Adrenal gland (tissue), 19 donors: Measurements from ENCODE around the gene MICU2. TPM values are rescaled to one million over a fixed set of nuclear protein-coding genes. Genes with fewer than 3 reads are reported as not detected.

Experiments used
- DNase-seq, 7 donors: peaks; one replicate each; pipeline ENCODE4 v3.0.0-alpha.2; 2019 to 2020
- H3K27ac ChIP-seq, 5 donors: fragments of 200-600 bp; sonication (generic) in 4 of 5; 1 replicate in 3 of 5; 2 replicates in 2 of 5; pipeline versions ENCODE4 v1.5.1 to v1.8.0; 2016 to 2020; ENCODE audit warnings: mild to moderate bottlenecking in 1 of 5
- H3K27me3 ChIP-seq: fragments of 200-600 bp; 2 replicates; pipeline ENCODE4 v1.8.0; 2021
- H3K36me3 ChIP-seq, 2 donors: fragments of 200-600 bp; replicated peaks in 1 of 2; 1 replicate in 1 of 2; 2 replicates in 1 of 2; pipeline versions ENCODE4 v1.5.1 to v1.8.0; 2018 to 2022
- H3K4me1 ChIP-seq, 2 donors: fragments of 200-600 bp; replicated peaks in 1 of 2; 1 replicate in 1 of 2; 2 replicates in 1 of 2; pipeline versions ENCODE4 v1.5.1 to v1.8.0; 2018 to 2021
- H3K4me3 ChIP-seq, 4 donors: fragments of 200-600 bp; sonication (generic) in 3 of 4; one replicate each; pipeline ENCODE4 v1.5.1; 2016 to 2018
- H3K9me3 ChIP-seq, 3 donors: fragments of 200-600 bp; sonication (generic) in 1 of 3; replicated peaks in 1 of 3; 1 replicate in 2 of 3; 2 replicates in 1 of 3; pipeline versions ENCODE4 v1.5.1 to v1.8.0; 2016 to 2021
- POLR2A ChIP-seq, 2 donors: fragments of 450-650 bp; IDR thresholded peaks; one replicate each; pipeline ENCODE4 v1.6.1; 2017; ENCODE audit warnings: antibody characterized with exemption in 2 of 2, mild to moderate bottlenecking in 2 of 2, moderate library complexity in 1 of 2
- WGBS, 4 donors: extraction: QIAGEN DNeasy Blood & Tissue Kit in 2 of 4; methylation state at CpG; one replicate each; pipeline versions ENCODE4 v1.1.5 to v1.1.7; 2013 to 2017; 5-methylcytosine and 5-hydroxymethylcytosine counted together
- intact Hi-C, 2 donors: fragments of 100-400 bp; cut with DNase I; formaldehyde crosslinking; loops; one replicate each; pipeline versions ENCODE4 v1.14.1 to v1.15.0; 2022 to 2023
- long read RNA-seq, 10 donors: library from polyadenylated mRNA in 3 of 10; unstranded in 2 of 10; stranded (forward) in 1 of 10; transcript quantifications; one replicate each; pipeline ENCODE4 v2.0.0 and lab custom pipeline, GENCODE V29; 2021 to 2026
- polyA plus RNA-seq, 3 donors: library from polyadenylated mRNA; stranded (reverse); fragments of 200-250 nt in 2 of 3; fragments of 350-450 nt in 1 of 3; fragmentation: Illumina TruSeq in 1 of 3; extraction: RNeasy Lipid Tissue Mini Kit (QIAGEN cat#74804) in 1 of 3; gene quantifications; one replicate each; pipeline ENCODE4 v1.2.3, GENCODE V29; 2013 to 2014
- total RNA-seq, 9 donors: library from RNA; depleted of rRNA in 4 of 9; stranded (reverse); fragments of >200 nt in 4 of 9; fragments of 120-200 nt in 1 of 9; fragmentation: NEBNext Ultra II Directional in 1 of 9; extraction: Animal tissue kit (Norgen Biotek cat#: 25700) in 1 of 9; gene quantifications; one replicate each; pipeline versions ENCODE4 v1.1.0 to v1.2.4, GENCODE V29; 2013 to 2023
- TF ChIP-seq, protein P1 (sequence below), 6 experiments: fragments of 450-650 bp in 4 of 6; fragments of 200-600 bp in 2 of 6; sonication (generic) in 1 of 6; IDR thresholded peaks; 1 replicate in 5 of 6; 2 replicates in 1 of 6; pipeline versions ENCODE4 v1.5.1 to v1.8.0; 2016 to 2021; ENCODE audit warnings: antibody characterized with exemption in 6 of 6, mild to moderate bottlenecking in 2 of 6, moderate library complexity in 1 of 6
- donor health status: healthy with polysubstance abuse.
- donor health status: Bipolar disorder and iron deficiency.
- donor health status: DM: yes; HTN: yes; CAD: no.
- donor health status: DM: no; HTN: no; CAD: no.
- donor health status: DM: no; HTN: no; CAD: no.
- donor health status: DM: yes; HTN: yes; CAD: no.

The MICU2 gene
- 100 to 1,000 TPM in 2 of 9 donors, 10 to 100 TPM in 7; 39.7 to 157 (median 56.4) TPM for total RNA-seq
- 100 to 1,000 TPM in 1 of 3 donors, 10 to 100 TPM in 2; 42.7 to 112 (median 62.9) TPM for polyA plus RNA-seq
- long read RNA-seq, donor 1, transcript MICU2-201 (12 exons, 1,920 nt) = major isoform, 21 of 33 reads
- long read RNA-seq, donor 1, partial matches to known transcripts = 10 of 33 reads
- long read RNA-seq, donor 1, other reads (novel, unspliced or antisense) = 0 of 33 reads
- long read RNA-seq, donor 2, transcript MICU2-201 (12 exons, 1,920 nt) = major isoform, 13 of 14 reads
- long read RNA-seq, donor 2, partial matches to known transcripts = 0 of 14 reads
- long read RNA-seq, donor 2, other reads (novel, unspliced or antisense) = 0 of 14 reads
- long read RNA-seq, donor 3, transcript MICU2-201 (12 exons, 1,920 nt) = major isoform, 16 of 19 reads
- long read RNA-seq, donor 3, partial matches to known transcripts = 0 of 19 reads
- long read RNA-seq, donor 3, other reads (novel, unspliced or antisense) = 0 of 19 reads
- long read RNA-seq, donor 4, transcript MICU2-201 (12 exons, 1,920 nt) = major isoform, 46 of 51 reads
- long read RNA-seq, donor 4, partial matches to known transcripts = 1 of 51 reads
- long read RNA-seq, donor 4, other reads (novel, unspliced or antisense) = 4 of 51 reads
- long read RNA-seq, donor 5, transcript MICU2-201 (12 exons, 1,920 nt) = major isoform, 86 of 96 reads
- long read RNA-seq, donor 5, partial matches to known transcripts = 3 of 96 reads
- long read RNA-seq, donor 5, other reads (novel, unspliced or antisense) = 7 of 96 reads
- long read RNA-seq, donor 6, transcript MICU2-201 (12 exons, 1,920 nt) = major isoform, 15 of 24 reads
- long read RNA-seq, donor 6, partial matches to known transcripts = 6 of 24 reads
- long read RNA-seq, donor 6, other reads (novel, unspliced or antisense) = 3 of 24 reads
- long read RNA-seq, donor 7, transcript MICU2-201 (12 exons, 1,920 nt) = major isoform, 8 of 9 reads
- long read RNA-seq, donor 7, partial matches to known transcripts = 0 of 9 reads
- long read RNA-seq, donor 7, other reads (novel, unspliced or antisense) = 0 of 9 reads
- long read RNA-seq, donor 8, transcript MICU2-201 (12 exons, 1,920 nt) = major isoform, 35 of 37 reads
- long read RNA-seq, donor 8, partial matches to known transcripts = 0 of 37 reads
- long read RNA-seq, donor 8, other reads (novel, unspliced or antisense) = 0 of 37 reads
- long read RNA-seq, donor 9, transcript MICU2-201 (12 exons, 1,920 nt) = major isoform, 23 of 23 reads
- long read RNA-seq, donor 9, partial matches to known transcripts = 0 of 23 reads
- long read RNA-seq, donor 9, other reads (novel, unspliced or antisense) = 0 of 23 reads
- long read RNA-seq, donor 10, transcript MICU2-201 (12 exons, 1,920 nt) = major isoform, 6 of 6 reads
- long read RNA-seq, donor 10, partial matches to known transcripts = 0 of 6 reads
- long read RNA-seq, donor 10, other reads (novel, unspliced or antisense) = 0 of 6 reads

- DNase-seq = peak; percentile 92 to 97 (median 95)
- Histone ChIP-seq H3K9me3 (no peaks in the 10 kb centered on the region), H3K4me3 (peak within 1 kb of the TSS; percentile 52 to 96 (median 60)), H3K27ac (peak within 1 kb of the TSS; percentile 93 to 97 (median 96)), H3K4me1 (peaks cover 0 to 20% of the 10 kb centered on the region in 2 donors), H3K36me3 (no peaks in the 10 kb centered on the region), H3K27me3 (peaks cover 2% of the 10 kb centered on the region)
- intact Hi-C loops = no loop called here
- 0 to 1% (median 0%) methylated on average over 23 to 77 of the region's 77 CpGs for WGBS, 4 donors
- peak; percentile 97 to 98 for TF ChIP-seq POLR2A (IDR thresholded peaks at IDR 0.05)
- TF ChIP-seq, protein P1, sequence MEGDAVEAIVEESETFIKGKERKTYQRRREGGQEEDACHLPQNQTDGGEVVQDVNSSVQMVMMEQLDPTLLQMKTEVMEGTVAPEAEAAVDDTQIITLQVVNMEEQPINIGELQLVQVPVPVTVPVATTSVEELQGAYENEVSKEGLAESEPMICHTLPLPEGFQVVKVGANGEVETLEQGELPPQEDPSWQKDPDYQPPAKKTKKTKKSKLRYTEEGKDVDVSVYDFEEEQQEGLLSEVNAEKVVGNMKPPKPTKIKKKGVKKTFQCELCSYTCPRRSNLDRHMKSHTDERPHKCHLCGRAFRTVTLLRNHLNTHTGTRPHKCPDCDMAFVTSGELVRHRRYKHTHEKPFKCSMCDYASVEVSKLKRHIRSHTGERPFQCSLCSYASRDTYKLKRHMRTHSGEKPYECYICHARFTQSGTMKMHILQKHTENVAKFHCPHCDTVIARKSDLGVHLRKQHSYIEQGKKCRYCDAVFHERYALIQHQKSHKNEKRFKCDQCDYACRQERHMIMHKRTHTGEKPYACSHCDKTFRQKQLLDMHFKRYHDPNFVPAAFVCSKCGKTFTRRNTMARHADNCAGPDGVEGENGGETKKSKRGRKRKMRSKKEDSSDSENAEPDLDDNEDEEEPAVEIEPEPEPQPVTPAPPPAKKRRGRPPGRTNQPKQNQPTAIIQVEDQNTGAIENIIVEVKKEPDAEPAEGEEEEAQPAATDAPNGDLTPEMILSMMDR (IDR thresholded peaks at IDR 0.05) = peak in 4 of 6 experiments; percentile 22 to 49 (median 38)
These were observed at the start of gene MICU2 for GRCh38 chr13:21603531-21604448. TSS of gene MICU2 (minus strand) at chr13:21604170. CDS start at chr13:21604148, 22 bp downstream.

- no peak overlapping the region for H3K4me3 ChIP-seq
- intact Hi-C loops = no loop called here
These were observed 37.7 kb upstream of the MICU2 start for GRCh38 chr13:21641629-21642028.

GRCh38 chr13:21639561-21639960 is 35.6 kb upstream of the MICU2 start:
- no peaks in the 10 kb centered on the region for H3K4me1 ChIP-seq
- H3K36me3 ChIP-seq = no peaks in the 10 kb centered on the region
- no peak for DNase-seq
- H3K27ac ChIP-seq = no peak overlapping the region
- H3K4me3 ChIP-seq = no peak overlapping the region
- 82 to 85% (median 84%) methylated on average over 5 of the region's 5 CpGs for WGBS, 4 donors
- intact Hi-C loops = loop anchor here (5.0 to 10.0 kb wide), 3 partner anchors 638 to 1155 kb away; no protein-coding TSS in a partner anchor
- no peaks in the 10 kb centered on the region for H3K9me3 ChIP-seq
- H3K27me3 ChIP-seq = no peaks in the 10 kb centered on the region
- TF ChIP-seq, protein P1 (IDR thresholded peaks at IDR 0.05) = no peak
- no peak for TF ChIP-seq POLR2A (IDR thresholded peaks at IDR 0.05)

More at GRCh38 chr13:21641629-21642028, 37.7 kb upstream of the MICU2 start:
- DNase-seq = no peak
- Histone ChIP-seq H3K36me3 (no peaks in the 10 kb centered on the region), H3K9me3 (no peaks in the 10 kb centered on the region), H3K27ac (no peak overlapping the region), H3K4me1 (no peaks in the 10 kb centered on the region), H3K27me3 (no peaks in the 10 kb centered on the region)
- TF ChIP-seq POLR2A (IDR thresholded peaks at IDR 0.05) = no peak
- TF ChIP-seq, protein P1 (IDR thresholded peaks at IDR 0.05) = no peak
- WGBS, 4 donors = 89 to 96% (median 92%) methylated on average over 2 of the region's 2 CpGs
